Measurements from ENCODE around the gene CADM3. TPM values are rescaled to one million over a fixed set of nuclear protein-coding genes. Genes with fewer than 3 reads are reported as not detected.

The CADM3 gene
- total RNA-seq, 1 donor from 2014 or later: 0.35 TPM

DNA sequence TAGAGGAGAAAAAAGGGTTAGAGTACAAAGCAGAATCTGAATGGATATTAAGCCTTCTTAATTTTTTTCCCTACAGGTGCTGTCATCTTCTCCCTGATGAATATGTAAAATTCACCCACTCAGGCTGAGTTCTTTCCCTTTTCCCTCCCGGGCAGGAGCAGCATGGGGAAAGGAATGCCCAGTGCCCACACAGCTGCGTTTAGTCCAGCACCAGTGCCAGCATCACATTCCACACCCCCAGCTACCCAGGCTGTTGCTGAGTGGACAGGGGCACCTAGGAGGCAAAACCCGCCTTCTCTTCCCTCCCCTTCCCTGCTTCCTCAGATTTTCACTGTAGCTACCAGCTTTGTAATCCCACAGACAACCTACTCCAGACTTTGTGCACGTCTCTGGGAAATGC is 3.4 kb upstream of the CADM3 start:
- no peak overlapping the region for H3K27ac Mint-ChIP-seq (ENCODE audit: unreplicated experiment)
- no peaks in the 10 kb centered on the region for H3K9me3 Mint-ChIP-seq (ENCODE audit: low read depth)
- peaks cover 60% of the 10 kb centered on the region for H3K27me3 Mint-ChIP-seq (ENCODE audit: low read depth)
- H3K36me3 Mint-ChIP-seq (ENCODE audit: low read depth): no peaks in the 10 kb centered on the region
- H3K4me3 Mint-ChIP-seq (ENCODE audit: unreplicated experiment): no peak overlapping the region
- H3K4me1 Mint-ChIP-seq (ENCODE audit: low read depth): peaks cover 5% of the 10 kb centered on the region
- DNase-seq (ENCODE audit: low spot score): no peak
- no peak for TF ChIP-seq CTCF (IDR thresholded peaks at IDR 0.05)

DNA sequence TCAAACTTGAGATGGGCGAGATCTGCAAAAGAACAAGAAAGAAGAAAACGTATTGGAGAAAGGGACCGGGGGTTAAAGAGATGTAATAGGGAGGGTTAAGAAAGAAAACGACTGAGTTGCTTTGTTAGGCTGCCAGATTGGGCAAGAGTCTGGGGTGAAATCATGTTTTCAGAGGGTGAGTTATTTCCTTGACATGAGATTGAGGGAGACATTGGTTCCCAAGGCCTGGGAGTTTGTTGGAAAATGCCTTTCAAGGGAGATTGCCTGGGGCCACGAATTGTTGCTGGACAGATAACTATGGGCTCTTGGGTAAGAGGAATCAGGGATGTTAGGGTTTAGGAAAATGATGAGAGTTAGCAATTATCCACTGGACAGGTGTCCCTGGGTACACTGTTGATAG is 776 bp upstream of the CADM3 start:
- Mint-ChIP-seq H3K27ac (ENCODE audit: unreplicated experiment) (no peak overlapping the region), H3K4me1 (ENCODE audit: low read depth) (peaks cover 5% of the 10 kb centered on the region), H3K4me3 (ENCODE audit: unreplicated experiment) (no peak overlapping the region), H3K27me3 (ENCODE audit: low read depth) (peaks cover 71% of the 10 kb centered on the region), H3K9me3 (ENCODE audit: low read depth) (no peaks in the 10 kb centered on the region), H3K36me3 (ENCODE audit: low read depth) (no peaks in the 10 kb centered on the region)
- no peak for TF ChIP-seq CTCF (IDR thresholded peaks at IDR 0.05)
- no peak for DNase-seq (ENCODE audit: low spot score)

- H3K4me1 Mint-ChIP-seq (ENCODE audit: low read depth): peaks cover 5% of the 10 kb centered on the region
- H3K36me3 Mint-ChIP-seq (ENCODE audit: low read depth): no peaks in the 10 kb centered on the region
- H3K27ac Mint-ChIP-seq (ENCODE audit: unreplicated experiment): no peak overlapping the region
- TF ChIP-seq CTCF (IDR thresholded peaks at IDR 0.05): no peak
- H3K9me3 Mint-ChIP-seq (ENCODE audit: low read depth): no peaks in the 10 kb centered on the region
- H3K4me3 Mint-ChIP-seq (ENCODE audit: unreplicated experiment): peak overlapping the region; percentile 38
- no peak for DNase-seq (ENCODE audit: low spot score)
- H3K27me3 Mint-ChIP-seq (ENCODE audit: low read depth): peaks cover 61% of the 10 kb centered on the region
Observed at GRCh38 chr1:159171688-159172501, 480 bp downstream of the CADM3 start.

- no peak for DNase-seq (ENCODE audit: low spot score)
- TF ChIP-seq CTCF (IDR thresholded peaks at IDR 0.05): no peak
- Mint-ChIP-seq H3K36me3 (ENCODE audit: low read depth) (no peaks in the 10 kb centered on the region), H3K4me1 (ENCODE audit: low read depth) (peaks cover 5% of the 10 kb centered on the region), H3K9me3 (ENCODE audit: low read depth) (no peaks in the 10 kb centered on the region), H3K27me3 (ENCODE audit: low read depth) (peaks cover 57% of the 10 kb centered on the region), H3K27ac (ENCODE audit: unreplicated experiment) (no peak overlapping the region), H3K4me3 (ENCODE audit: unreplicated experiment) (no peak overlapping the region)
Observed at GRCh38 chr1:159172614-159173291, 1.3 kb downstream of the CADM3 start.

DNA sequence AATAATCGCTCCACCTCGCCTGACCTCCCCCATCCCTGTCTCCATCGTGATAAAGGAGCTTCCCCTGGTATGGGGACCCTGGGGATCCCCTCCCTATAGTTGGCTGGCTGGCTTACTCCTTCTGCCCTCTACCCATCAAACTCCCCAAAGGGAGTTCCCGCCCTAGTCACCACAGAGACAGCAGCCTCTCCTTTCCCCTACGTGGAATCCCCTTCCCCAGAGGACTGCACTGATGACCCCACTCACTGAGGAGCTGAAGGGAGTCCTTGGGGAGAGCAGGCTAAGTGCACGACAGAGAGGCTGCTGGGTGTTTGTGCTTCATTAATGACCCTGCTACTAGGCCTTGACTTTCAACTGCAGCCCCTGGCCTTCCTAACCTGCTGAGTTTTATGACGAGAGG is 1.9 kb downstream of the CADM3 start:
- H3K27ac Mint-ChIP-seq (ENCODE audit: unreplicated experiment): no peak overlapping the region
- H3K9me3 Mint-ChIP-seq (ENCODE audit: low read depth): no peaks in the 10 kb centered on the region
- H3K27me3 Mint-ChIP-seq (ENCODE audit: low read depth): peaks cover 52% of the 10 kb centered on the region
- H3K4me1 Mint-ChIP-seq (ENCODE audit: low read depth): peaks cover 5% of the 10 kb centered on the region
- H3K36me3 Mint-ChIP-seq (ENCODE audit: low read depth): no peaks in the 10 kb centered on the region
- no peak overlapping the region for H3K4me3 Mint-ChIP-seq (ENCODE audit: unreplicated experiment)
- DNase-seq (ENCODE audit: low spot score): no peak
- no peak for TF ChIP-seq CTCF (IDR thresholded peaks at IDR 0.05)

All from chondrocyte (in vitro differentiated cells).